ENCODE data around the gene TMEM178B.
"Not testable (repeated sequence)": the region's sequence is repeated elsewhere in the genome, so short reads cannot be mapped to it uniquely, and the experiment has no call there.

TMEM178B gene

DNA sequence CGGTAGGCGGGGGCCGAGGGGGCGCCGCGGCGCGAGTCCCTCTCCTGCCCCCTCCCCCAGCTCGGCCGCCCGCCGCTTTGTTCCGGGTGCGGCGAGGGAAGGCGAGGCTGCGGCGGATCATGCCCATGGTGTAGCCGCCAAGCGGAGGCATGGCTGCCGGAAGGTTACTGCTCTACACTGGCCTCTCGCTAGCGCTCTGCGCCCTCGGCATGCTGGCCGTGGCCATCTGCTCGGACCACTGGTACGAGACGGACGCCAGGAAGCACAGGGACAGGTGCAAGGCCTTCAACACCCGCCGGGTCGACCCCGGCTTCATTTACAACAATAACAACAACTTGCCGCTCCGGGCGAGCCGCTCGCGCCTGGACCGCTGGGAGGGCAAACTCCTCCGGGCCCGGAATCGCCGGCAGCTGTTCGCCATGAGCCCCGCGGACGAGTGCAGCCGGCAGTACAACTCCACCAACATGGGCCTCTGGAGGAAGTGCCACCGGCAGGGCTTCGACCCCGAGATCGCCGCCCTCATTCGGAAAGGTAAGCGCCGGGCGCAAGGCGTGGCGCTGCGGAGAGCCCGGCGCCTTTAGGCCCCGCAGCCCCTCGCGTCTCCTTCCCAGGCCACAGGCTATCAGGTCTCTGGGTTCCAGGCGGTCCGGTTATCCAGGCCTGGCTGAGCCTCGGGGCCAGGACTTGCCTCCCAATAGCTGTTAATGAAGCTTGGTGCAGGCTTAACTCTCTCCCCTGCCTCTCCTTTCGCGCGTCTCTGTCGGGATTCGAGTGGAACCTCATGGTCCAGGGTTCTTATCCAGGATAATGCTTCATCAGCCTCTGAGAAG lies 513 bp downstream of the TMEM178B start:
- DNase-seq: no peak

DNA sequence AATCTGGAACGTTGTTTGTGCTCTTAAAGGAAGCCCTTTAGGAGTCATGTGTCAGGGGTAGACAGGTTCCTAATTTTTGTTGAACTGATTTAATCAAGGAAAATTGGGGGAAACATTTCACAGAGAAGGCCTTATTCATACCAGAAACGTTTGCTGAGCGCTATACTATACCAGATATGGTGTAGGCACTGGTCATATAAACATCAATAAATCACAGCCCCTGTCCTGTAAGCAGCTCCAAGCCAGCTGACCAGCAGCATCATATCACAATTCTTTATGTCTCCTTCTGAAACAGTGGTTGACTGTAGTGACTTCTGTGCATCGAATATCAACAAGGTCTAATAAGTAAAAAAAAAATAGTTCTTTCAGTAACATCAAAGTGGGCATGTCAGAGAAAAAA lies 1.1 kb downstream of the TMEM178B start:
- DNase-seq: no peak

DNA sequence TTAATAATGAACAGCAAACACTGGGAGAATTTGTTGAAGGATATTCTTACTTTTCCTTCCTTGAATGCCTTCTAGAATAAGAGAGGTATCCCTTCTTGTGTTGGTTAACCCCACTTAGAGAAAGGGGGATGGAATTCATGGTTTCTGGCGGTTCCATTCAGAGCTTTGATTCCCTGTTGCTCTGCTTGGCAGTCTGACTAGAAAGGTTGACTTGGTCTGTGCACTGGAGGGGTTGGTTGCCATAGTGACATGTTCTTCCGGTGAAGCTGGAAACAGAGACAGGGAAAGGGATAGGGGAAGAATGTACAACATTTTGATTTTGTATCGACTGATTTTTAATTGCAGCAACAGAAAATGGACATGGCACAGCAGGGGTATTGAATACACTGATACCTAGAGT lies 2.5 kb downstream of the TMEM178B start:
- no peak for DNase-seq

DNA sequence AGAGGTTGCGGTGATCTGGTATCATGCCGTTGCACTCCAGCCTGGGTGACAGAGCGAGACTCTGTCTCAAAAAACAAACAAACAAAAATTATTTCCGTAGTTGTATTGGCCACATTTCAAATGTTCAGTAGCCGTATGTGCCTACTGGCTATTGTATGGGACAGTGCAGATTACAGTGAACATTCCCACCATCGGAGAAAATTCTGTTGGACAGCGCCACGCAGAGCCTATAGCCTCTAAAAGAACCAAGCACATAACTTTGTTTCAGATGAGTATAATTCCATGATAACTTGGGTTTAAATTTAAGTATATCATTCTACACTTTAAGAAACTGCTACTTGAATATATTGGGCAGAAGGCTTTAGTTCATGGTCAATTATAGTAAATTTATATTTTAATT lies 5.4 kb downstream of the TMEM178B start:
- DNase-seq: no peak

DNA sequence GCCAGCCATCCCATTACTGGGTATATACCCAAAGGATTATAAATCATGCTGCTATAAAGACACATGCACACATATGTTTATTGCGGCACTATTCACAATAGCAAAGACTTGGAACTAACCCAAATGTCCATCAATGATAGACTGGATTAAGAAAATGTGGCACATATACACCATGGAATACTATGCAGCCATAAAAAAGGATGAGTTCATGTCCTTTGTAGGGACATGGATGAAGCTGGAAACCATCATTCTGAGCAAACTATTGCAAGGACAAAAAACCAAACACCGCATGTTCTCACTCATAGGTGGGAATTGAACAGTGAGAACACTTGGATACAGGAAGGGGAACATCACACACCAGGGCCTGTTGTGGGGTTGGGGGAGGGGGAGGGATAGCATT lies 15.6 kb downstream of the TMEM178B start:
- not testable (repeated sequence) for DNase-seq

DNA sequence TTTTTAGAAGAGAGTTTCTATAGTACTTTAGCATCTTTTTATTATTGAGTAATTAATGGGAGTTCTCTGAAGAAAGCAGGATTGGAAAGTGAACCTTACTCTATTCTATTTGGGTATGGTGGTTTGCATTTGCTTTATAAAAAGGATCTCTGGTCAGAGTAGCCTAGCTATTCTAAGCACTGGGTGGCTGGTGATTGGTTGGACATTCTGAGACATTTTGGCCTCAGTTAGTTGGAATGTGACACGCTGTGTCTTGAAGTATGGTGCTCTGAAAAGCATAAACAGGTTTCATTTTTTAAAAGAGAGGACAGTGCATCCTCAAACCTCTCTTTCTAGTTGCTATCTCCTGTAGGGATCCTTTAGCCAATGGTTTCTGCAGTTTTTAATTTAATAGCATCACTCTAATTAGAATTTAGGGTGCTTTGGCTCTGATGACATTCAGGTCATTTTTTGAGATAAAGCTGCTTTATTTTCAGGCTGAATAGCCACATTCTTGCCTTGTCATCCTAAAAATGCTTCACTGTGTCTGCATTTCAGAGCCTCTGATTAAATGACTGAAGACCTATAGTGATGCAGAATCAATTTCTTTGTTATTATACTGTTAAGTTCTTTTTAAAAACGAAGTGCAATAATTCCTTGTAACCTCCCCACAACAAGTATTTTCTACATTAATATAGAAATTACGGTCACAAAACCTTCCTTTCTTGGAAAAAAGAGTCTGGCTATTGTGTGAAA lies 20.6 kb downstream of the TMEM178B start:
- no peak for DNase-seq

DNA sequence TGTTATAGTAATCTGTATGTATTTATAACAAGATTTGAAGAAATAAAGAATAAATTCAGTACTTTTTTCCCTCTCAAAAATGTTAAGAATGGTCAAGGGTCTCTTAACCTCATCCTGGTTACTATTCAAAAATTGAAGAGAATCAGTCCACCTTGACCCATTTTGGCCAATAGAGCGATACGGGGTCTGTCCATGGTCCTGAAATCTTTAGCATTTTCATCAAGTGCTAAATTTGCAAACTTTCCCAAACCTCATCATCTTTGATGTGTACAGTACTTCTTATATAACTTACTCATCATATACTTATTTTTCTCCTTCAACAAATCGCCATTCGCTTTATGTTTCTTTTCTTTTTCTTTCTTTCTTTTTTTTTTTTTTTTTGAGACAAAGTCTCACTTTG lies 23.6 kb downstream of the TMEM178B start:
- DNase-seq: peak; percentile 2

DNA sequence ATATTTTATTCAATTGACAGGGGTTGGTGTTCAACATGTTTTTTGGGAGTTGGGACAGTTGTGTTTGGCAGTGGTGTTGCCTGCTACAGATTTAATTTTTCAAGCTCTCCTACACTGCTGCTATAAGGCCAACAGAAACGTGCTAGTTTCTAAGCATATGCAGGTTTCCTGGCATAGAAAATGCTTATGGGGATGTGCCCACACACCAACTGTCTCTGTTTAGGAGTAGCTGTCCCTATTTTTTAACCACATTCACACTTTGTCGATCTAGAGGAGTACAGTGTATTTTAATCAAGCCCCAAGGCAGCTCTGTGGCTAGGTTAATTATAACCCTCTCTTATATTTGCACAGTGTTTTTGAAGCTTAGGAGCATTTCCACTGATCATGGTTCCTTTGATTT lies 28.6 kb downstream of the TMEM178B start:
- no peak for DNase-seq

DNA sequence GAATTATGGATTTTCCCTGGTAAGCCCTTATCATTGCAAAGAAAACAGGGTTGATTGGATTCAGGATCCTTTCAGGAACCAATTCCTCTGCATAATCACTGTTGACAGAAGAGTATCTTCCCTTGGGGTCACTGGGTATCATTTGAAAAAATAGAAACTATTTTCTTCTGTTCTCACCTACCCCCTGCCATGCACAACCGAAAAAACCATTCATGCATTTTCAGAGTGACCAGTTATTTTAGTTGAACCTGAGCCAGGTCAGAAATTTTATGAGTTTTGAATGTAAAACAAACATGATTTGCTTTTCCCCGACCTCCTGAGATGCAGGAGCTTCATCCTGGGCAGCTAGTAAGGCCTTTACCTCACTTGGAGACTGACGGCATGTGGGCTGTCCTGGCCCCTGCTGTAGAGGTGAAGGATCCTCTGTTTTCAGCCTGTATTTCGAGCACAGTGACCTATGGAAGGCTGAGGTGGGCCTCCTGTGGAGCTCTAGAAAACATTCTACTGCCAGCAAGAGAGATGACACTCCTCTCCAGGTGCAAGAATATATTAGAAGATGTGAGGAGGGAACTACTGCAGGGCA lies 30.1 kb downstream of the TMEM178B start:
- DNase-seq: no peak

DNA sequence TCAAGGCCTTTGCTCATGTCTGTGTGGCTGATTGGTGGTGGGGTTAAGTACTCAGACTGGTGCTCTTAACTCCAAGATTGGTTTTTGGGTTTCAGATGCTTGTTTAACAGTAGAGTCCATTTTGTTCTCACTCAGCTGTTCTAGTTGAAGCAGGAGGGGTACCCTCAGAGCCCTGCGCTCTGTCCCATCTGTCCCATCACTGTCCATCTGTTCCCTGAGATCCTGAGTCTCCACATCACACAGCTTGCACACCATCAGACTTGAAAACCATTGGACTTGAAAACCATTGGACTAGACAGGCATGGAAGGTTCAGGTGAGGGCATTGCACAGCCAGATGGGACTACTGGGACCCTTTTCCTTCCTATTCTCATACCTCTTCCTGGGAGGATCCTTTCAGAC lies 39.3 kb downstream of the TMEM178B start:
- no peak for DNase-seq

DNA sequence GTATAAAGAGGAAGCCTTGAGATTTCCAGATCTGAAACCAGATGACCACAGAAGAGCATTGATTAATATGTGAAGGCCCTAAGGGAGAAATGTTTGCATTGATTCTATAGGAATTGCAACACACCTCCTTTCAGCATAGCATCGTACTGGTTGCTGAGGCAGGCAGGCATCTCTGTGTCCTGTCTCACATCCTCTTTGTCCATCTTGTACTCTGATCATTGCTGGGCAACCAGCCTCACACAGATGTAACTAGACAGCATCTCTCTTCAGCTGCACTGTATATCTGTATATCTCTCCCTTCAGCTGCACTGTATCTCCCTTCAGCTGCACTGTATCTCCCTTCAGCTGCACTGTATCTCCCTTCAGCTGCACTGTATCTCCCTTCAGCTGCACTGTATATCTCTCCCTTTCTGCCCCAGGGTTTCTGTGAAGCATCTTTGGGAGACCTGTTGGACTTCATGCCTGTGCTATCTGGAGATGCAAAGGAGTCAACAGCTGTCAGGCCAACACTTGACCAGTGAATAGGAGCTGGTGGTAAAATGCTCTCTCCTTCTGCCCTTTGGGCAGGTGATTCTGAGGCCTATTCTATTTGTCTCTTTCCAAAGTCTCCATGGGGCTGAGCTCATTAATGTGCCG lies 40.3 kb downstream of the TMEM178B start:
- DNase-seq: no peak

DNA sequence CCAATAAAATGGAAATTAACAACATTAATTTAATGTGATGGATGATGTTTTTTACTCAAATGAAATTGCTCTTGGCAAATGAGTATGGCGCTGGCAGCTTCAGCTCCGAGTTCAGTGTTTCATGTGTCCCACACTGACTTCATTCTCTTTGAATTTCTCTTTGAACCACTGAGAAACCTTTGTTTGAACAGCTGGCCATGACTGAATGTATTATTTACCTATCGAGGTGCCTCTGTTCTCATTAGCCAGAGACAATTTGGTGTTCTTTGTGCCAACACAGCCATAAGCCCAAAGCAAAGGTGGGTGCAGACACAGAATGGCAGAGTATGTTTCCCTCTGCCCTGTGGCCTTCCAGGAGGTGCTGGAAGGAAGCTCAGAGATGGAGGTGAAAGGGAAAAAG lies 42.1 kb downstream of the TMEM178B start:
- DNase-seq: no peak

DNA sequence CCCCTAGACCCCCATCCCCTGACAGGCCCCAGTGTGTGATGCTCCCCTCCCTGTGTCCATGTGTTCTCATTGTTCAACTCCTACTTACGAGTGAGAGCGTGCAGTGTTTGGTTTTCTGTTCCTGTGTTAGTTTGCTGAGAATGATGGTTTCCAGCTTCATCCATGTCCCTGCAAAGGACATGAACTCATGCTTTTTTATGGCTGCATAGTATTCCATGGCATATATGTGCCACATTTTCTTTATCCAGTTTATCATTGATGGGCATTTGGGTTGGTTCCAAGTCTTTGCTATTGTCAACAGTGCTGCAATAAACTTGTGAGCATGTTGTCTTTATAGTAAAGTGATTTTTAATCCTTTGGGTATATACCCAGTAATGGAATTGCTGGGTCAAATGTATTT lies 42.8 kb downstream of the TMEM178B start:
- not testable (repeated sequence) for DNase-seq

DNA sequence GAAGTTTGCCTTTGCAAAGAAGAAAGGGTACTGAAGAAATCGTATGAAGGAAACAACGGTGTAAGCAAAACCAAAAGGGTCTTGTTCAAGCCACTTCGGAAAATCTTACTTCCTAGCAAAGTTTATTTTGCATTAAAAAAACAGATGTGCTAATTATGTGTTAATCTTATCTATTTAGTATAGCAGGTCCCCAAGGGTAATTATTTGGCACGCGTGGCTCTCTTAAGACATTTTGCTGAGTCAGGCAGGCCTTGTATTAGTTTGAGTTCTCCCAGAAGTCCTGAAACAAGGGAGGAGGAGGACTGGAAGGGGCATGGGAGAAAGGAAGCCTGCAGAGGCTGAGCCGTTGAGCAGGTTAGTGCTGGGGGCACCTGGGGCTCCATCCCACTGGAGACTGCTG lies 44.9 kb downstream of the TMEM178B start:
- DNase-seq: no peak

DNA sequence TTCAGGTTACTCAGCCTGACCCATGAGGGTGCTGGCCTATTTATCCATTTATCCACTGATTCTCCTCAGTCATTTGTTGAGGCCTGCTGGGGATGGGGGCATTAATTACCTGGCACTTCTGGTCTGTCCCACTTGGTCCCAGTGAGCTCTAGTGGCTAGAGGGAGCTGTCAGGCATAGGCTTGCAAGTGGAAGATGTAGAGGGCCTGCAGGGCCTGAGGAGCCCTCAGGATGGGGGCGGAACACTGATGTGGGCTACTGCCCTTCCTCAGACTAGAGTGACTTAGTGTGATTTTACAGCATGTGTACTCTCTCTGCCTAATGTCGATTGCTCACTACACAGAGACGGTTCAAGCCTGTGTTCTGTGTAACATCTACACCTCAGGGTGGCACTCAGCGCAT lies 45.3 kb downstream of the TMEM178B start:
- DNase-seq: no peak

DNA sequence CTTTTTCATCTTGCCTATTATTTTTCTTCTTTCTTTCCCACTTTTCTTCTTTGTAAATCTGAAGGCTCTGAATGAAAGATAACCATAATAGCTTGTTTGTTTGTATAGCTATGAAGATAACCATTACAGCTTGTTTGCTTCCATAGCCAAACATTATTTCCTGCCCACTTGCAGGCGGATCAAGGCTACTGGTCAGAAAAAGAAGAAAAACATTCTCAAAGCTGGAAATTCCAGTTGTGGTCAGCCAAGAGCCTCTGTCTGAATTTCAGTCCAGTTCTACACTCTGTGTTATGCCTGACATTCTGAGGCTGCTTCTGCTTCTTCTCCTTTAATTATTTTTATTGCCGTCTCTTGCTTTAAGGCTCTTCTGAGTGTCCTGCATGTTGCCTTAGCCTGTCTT lies 48.9 kb downstream of the TMEM178B start:
- DNase-seq: no peak

DNA sequence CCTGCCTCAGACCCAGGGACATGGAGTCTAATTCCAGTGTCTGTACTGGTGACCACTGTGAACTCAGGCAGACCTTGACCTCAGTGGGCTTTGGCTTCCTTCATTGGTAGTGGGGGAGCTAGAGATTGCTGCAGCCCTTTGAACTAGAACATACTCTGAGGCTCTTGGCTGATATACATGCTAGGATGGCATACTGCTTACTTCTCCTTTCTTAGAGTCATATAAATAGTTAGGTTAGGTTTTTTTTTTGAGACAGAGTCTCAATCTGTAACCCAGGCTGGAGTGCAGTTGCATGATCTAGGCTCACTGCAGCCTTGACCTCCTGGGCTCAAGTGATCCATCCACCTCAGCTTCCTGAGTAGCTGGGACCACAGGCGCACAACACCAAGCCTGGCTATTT lies 49.7 kb downstream of the TMEM178B start:
- DNase-seq: no peak

DNA sequence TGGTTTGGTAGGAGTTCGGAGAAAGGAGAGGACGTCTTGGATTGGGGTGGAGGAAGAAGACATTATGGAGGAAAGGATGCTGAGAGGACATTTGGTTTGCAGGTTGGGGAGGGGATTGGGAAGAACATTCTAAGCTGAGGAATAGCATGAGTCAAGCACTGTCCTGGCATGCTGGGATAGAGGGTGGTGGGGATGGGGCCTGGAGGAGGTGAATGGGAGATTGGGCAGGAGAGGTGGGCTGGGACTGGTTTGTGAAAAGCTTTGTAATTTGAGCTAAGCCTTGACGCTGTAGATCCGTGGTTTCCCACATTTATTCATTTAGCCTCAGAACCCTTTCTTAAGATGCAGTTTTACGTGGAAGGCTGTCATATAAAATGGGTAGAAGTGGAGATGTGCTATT lies 52.2 kb downstream of the TMEM178B start:
- DNase-seq: no peak

DNA sequence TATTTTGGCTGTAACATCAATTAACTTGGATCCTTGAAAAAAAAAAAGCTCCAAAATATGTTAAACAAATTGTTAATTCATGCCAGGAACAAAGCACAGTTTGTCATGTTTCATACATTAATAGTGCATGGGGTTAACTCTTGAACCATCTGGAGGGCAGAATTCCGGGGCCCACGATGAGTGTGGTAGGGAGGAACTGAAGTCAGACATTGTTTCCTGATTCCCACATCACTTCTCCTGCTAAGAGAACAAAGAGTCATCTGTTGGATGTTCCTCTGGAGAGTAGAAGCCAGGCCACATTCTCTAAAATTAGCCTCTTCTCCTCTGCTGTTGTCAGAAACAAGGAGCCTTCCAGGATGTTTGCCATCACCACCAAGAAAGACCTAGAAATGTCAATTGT lies 54.6 kb downstream of the TMEM178B start:
- no peak for DNase-seq

DNA sequence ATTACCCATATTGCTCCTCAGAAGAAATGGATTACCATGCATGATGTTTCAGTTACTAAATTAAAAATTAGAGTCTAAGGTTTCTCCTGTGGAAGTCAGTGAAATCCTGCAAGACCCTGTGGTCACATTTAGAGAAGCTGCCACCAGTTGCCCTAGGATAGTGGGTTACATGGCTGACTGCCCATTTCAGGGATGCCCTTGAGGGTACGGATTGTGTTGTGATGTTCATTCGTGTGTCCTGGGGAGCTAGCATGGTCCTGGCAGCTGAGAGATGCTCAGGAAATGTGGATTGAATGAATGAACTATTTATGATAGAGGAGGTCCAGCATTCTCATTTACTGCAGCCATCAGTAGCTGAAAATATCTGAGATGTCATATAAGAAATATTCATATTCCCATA lies 55.1 kb downstream of the TMEM178B start:
- DNase-seq: no peak

DNA sequence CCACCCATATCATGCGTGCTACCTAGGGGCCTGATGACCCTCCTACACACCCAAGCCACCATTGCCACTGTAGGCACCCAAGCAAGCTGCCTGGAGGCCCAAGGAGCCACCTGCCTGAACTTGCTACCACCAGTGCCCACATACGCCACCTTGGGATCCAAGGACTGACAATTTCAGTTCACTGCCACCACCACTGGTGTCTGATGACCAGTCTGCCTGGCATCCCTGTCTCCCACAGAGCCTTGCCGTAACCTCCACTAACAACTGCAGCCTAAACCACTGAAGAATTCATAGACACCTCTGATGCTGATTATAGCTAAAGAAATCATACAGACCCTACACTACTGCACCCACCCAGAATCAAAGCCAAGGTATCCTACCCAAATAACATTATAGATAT lies 58.8 kb downstream of the TMEM178B start:
- DNase-seq: no peak

DNA sequence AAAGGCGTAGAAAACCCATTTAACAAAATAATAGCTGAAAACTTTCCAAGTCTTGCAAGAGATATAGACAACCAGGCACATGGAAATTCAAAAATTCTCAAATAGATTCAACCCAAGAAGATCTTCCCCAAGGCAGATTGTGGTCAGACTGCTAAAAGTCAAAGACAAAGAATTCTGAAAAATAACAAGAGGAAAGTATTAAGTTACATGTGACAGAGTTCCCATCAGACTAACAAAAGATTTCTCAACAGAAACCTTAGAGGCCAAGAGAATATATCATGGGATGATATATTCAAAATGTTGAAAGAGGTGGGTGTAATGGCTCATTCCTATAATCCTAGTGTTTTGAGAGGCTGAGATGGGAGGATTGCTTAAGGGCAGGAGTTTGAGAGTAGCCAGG lies 59.8 kb downstream of the TMEM178B start:
- DNase-seq: no peak

DNA sequence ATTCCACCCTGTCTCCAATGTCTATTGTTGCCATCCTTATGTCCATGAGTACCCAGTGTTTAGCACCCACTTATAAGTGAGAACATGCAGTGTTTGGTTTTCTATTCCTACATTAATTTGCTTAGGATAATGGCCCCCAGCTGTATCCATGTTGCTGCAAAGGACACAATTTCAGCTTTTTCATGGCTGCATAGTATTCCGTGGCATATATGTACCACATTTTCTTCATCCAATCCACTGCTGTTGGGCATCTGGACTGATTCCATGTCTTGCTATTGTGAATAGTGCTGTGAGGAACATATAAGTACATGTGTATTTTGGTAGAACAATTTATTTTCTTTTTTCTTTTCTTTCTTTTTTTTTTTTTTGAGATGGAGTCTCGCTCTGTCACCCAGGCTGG lies 68.2 kb downstream of the TMEM178B start:
- no peak for DNase-seq
